Prostate gland (tissue), 2 donors: Measurements from ENCODE around the gene CST2. TPM values are rescaled to one million over a fixed set of nuclear protein-coding genes. Genes with fewer than 3 reads are reported as not detected.
"Not testable (repeated sequence)": the region's sequence is repeated elsewhere in the genome, so short reads cannot be mapped to it uniquely, and the experiment has no call there.

Experiments used
- DNase-seq: peaks from one replicate; pipeline ENCODE4 v3.0.0-alpha.2; 2019; ENCODE audit warnings: low spot score
- H3K27ac ChIP-seq, 2 donors: fragments of 200-600 bp; sonication (generic); 2 replicates each; pipeline ENCODE4 v1.5.1; 2017 to 2019
- H3K27me3 ChIP-seq: fragments of 200-600 bp; sonication (generic); replicated peaks from 2 replicates; pipeline ENCODE4 v1.5.1; 2019; ENCODE audit not compliant: insufficient read depth
- H3K36me3 ChIP-seq, 2 donors: fragments of 200-600 bp; sonication (generic); 1 replicate in 1 of 2; 2 replicates in 1 of 2; pipeline versions ENCODE4 v1.5.1 to v1.8.1; 2017 to 2019
- H3K4me1 ChIP-seq: fragments of 200-600 bp; sonication (generic); replicated peaks from 2 replicates; pipeline ENCODE4 v1.5.1; 2019
- H3K4me3 ChIP-seq, 2 donors: fragments of 200-600 bp; sonication (generic); 2 replicates each; pipeline ENCODE4 v1.5.1; 2017 to 2019
- H3K9me3 ChIP-seq: fragments of 200-600 bp; sonication (generic); 2 replicates; pipeline ENCODE4 v1.5.1; 2017
- POLR2A ChIP-seq: fragments of 450-650 bp; IDR thresholded peaks from one replicate; pipeline ENCODE4 v1.6.1; 2016; ENCODE audit warnings: antibody characterized with exemption, mild to moderate bottlenecking
- POLR2AphosphoS5 ChIP-seq: sonication (generic); formaldehyde crosslinking; IDR thresholded peaks from one replicate; pipeline ENCODE4 v1.6.1; 2017; ENCODE audit warnings: antibody characterized with exemption
- WGBS: methylation state at CpG from one replicate; pipeline ENCODE4 v1.1.5; 2018; 5-methylcytosine and 5-hydroxymethylcytosine counted together
- intact Hi-C: fragments of 100-400 bp; cut with DNase I; formaldehyde crosslinking; loops from one replicate; pipeline ENCODE4 v1.14.2; 2022
- total RNA-seq, 2 donors: library from RNA; depleted of rRNA; stranded (reverse); fragments of >200 nt; gene quantifications; one replicate each; pipeline ENCODE4 v1.1.0, GENCODE V29; 2016
- TF ChIP-seq, protein P1 (sequence below), 4 experiments: fragments of 200-600 bp in 2 of 4; fragments of 450-650 bp in 2 of 4; sonication (generic) in 2 of 4; IDR thresholded peaks; 1 replicate in 3 of 4; 2 replicates in 1 of 4; pipeline ENCODE4 v1.5.1; 2016 to 2019; ENCODE audit warnings: antibody characterized with exemption in 4 of 4, mild to moderate bottlenecking in 2 of 4, moderate library complexity in 2 of 4

Gene CST2
- total RNA-seq, 2 donors from 2014 or later = not detected

DNA sequence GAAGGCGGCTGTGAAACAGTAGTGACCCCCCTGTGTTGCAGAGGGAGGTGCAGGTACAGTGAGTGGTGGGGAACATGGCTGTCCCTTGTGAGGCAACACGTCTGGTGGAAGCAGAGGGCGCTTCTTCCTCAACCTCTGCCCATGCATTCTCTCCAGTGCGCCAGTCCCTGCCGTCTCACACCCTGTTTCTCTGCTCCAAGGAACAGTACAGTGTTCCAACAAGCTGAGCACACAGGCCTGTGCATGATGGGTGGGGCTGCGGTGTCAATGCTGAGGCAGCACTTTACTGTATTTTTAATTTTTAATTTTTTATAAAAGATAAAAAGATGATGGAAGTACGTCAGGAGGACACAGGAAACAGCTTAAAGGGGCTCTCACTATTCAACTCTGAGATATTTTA is 32.5 kb downstream of the CST2 start:
- Histone ChIP-seq H3K27ac (no peak overlapping the region), H3K4me1 (no peaks in the 10 kb centered on the region), H3K27me3 (no peaks in the 10 kb centered on the region), H3K4me3 (no peak overlapping the region), H3K36me3 (no peaks in the 10 kb centered on the region), H3K9me3 (no peaks in the 10 kb centered on the region)
- WGBS = 78% methylated on average over 7 of the region's 7 CpGs
- TF ChIP-seq POLR2A = no peak
- no peak for TF ChIP-seq POLR2AphosphoS5
- TF ChIP-seq, protein P1, sequence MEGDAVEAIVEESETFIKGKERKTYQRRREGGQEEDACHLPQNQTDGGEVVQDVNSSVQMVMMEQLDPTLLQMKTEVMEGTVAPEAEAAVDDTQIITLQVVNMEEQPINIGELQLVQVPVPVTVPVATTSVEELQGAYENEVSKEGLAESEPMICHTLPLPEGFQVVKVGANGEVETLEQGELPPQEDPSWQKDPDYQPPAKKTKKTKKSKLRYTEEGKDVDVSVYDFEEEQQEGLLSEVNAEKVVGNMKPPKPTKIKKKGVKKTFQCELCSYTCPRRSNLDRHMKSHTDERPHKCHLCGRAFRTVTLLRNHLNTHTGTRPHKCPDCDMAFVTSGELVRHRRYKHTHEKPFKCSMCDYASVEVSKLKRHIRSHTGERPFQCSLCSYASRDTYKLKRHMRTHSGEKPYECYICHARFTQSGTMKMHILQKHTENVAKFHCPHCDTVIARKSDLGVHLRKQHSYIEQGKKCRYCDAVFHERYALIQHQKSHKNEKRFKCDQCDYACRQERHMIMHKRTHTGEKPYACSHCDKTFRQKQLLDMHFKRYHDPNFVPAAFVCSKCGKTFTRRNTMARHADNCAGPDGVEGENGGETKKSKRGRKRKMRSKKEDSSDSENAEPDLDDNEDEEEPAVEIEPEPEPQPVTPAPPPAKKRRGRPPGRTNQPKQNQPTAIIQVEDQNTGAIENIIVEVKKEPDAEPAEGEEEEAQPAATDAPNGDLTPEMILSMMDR (IDR thresholded peaks at IDR 0.05) = no peak
- intact Hi-C loops = no loop called here
- DNase-seq = no peak

DNA sequence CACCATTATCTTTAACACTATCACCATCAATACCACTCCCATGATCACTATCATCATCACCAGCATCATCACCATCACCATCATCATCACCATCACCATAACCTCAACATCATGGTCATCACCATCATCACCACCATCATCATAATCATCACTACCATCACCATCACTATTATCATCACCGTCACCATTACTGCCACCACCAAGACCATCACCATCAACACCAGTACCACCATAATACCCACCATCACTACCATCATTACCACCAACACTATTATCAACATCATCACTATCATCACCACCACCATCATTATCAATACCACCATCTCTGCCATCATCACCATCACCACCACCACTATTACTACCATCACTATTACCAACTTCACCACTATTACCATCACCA is 43.1 kb downstream of the CST2 start:
- no peaks in the 10 kb centered on the region for H3K36me3 ChIP-seq
- H3K27me3 ChIP-seq = no peaks in the 10 kb centered on the region
- TF ChIP-seq, protein P1 (IDR thresholded peaks at IDR 0.05) = no peak
- TF ChIP-seq POLR2AphosphoS5 = no peak
- no peak for TF ChIP-seq POLR2A
- H3K9me3 ChIP-seq = no peaks in the 10 kb centered on the region
- no peaks in the 10 kb centered on the region for H3K4me1 ChIP-seq
- no peak overlapping the region for H3K4me3 ChIP-seq
- WGBS = 100% methylated on average over 1 of the region's 1 CpG
- H3K27ac ChIP-seq = no peak overlapping the region
- intact Hi-C loops = no loop called here
- DNase-seq = no peak

DNA sequence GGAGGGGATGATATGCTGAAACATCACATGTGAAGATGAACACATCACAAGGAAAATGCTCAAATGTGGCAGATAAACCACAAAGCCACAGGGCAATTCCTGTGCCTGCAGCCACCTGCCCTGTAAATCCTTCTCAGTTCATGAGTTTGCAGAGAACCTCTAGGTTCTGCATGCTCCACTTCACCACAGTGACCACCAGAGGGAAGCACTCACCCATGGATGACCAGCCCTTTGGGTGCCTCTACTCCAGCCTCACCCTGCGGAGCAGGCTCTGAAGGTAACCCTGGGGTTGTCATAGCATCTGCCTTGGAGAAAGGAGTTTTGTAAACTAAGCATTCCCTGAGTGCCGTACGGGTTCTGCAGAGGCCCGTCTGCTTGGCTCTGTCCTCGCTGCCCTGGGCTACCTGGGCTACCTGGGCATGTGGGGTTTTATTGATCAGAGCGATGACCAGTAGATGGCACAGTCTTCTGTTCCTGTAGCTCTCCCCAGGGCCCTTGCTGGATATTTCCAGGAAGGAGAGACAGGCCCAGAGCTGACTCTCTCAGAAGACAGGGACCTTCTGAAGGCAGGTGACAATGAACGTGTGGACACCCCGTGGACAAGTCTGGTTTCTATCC is 44.1 kb downstream of the CST2 start:
- WGBS = 71% methylated on average over 8 of the region's 8 CpGs
- TF ChIP-seq POLR2A (no peak), POLR2AphosphoS5 (no peak)
- TF ChIP-seq, protein P1 (IDR thresholded peaks at IDR 0.05) = peak in 3 of 4 experiments; percentile 28 to 54 (median 36)
- intact Hi-C loops = no loop called here

DNA sequence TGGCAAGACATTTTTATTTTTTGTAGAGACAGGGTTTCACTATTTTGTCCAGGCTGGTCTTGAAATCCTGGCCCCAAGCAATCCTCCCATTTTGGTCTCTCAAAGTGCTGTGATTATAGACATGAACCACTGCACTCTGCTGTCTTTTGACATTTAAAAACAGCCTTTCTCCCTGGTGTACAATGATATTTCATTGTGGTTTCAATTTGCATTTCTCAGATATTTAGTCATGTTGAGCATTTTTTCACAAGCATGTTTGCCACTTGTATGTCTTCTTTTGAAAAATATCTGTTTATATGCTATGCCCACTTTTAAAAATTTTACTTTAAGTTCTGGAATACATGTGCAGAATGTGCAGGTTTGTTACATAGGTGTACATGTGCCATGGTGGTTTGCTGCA is 47.9 kb downstream of the CST2 start:
- H3K4me3 ChIP-seq, intact Hi-C loops: not testable (repeated sequence)

More for the DNA sequence above, 44.1 kb downstream of the CST2 start:
- DNase-seq = no peak
- Histone ChIP-seq H3K9me3 (no peaks in the 10 kb centered on the region), H3K4me1 (no peaks in the 10 kb centered on the region), H3K36me3 (no peaks in the 10 kb centered on the region), H3K4me3 (no peak overlapping the region), H3K27me3 (no peaks in the 10 kb centered on the region), H3K27ac (no peak overlapping the region)

DNA sequence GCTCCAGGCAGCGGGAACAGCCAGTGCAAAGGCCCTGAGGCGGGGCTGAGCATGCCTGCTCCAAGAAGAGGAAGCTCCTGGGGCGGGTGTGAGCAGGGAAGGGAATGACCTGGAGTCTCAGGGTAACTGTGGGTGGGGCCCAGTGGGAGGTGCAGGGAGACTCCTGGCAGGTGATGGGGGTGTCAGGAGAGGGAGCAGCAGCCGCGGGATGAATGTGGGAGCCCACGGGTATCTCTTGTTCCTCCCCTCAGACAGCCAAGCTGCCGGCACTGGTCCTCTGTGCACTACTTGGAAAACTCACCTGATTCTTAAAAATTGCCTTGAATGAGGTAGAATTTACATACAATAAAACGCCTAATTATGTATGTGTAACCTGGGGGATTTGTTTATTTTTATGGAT is 49.1 kb downstream of the CST2 start:
- H3K27me3 ChIP-seq, H3K27ac ChIP-seq, intact Hi-C loops, H3K36me3 ChIP-seq, DNase-seq, H3K9me3 ChIP-seq, H3K4me1 ChIP-seq, H3K4me3 ChIP-seq: not testable (repeated sequence)
- 86% methylated on average over 8 of the region's 8 CpGs for WGBS

More for the DNA sequence above, 47.9 kb downstream of the CST2 start:
- not testable (repeated sequence) for H3K4me1 ChIP-seq, H3K9me3 ChIP-seq, H3K27ac ChIP-seq, DNase-seq, H3K27me3 ChIP-seq, H3K36me3 ChIP-seq

DNA sequence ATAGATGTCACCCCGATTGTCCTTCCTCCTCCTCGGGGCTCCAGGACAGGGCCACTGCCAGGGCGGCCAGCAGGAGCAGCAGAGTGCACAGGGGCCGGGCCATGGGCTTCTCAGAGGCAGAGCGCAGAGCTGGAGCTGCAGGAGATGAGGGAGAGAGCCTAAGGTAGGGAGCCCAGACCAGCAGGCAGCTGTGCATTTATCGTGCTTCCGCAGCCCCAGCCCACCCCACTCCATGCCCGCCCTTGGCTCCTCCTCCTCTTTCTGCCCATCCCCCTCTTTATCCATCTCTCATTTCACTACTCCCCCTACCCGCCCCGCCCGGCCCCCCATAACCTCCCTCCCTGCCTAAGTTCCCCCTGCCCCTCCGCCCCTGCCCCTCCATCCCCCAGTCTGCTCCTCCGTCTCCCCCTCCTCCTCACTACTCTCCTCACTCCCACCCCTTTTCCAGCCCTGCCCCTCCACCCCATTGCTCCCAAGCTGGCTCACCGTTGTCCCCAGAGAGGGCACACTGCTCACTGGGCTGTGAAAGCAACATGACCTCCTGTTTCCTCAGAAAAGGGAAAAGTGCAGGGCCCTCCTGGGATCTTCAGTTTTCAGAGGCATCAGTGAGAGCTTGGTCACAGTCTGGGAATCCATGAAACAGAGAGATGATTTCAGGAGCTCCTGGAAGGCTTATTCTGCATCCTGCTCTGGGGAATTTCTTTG is 50.3 kb downstream of the CST2 start:
- Histone ChIP-seq H3K36me3 (no peaks in the 10 kb centered on the region), H3K27me3 (no peaks in the 10 kb centered on the region), H3K4me1 (no peaks in the 10 kb centered on the region), H3K27ac (no peak overlapping the region), H3K4me3 (no peak overlapping the region), H3K9me3 (no peaks in the 10 kb centered on the region)
- 23% methylated on average over 14 of the region's 14 CpGs for WGBS
- intact Hi-C loops = no loop called here
- TF ChIP-seq POLR2AphosphoS5 (no peak), POLR2A (no peak)
- DNase-seq = no peak
